MM.1S (cell line): ENCODE measurements around the gene ZNF212.

Experiments
- DNase-seq: peaks from one replicate; pipeline ENCODE4 v3.0.0-alpha.2; 2015
- H2AFZ ChIP-seq: fragments of 300-600 bp; sonication (generic); 2 replicates; pipeline ENCODE4 v1.6.0; 2016; ENCODE audit warnings: antibody characterized with exemption, low read length
- H3F3A ChIP-seq: fragments of 300-600 bp; sonication (generic); 2 replicates; pipeline ENCODE4 v1.6.1; 2016; ENCODE audit warnings: mild to moderate bottlenecking, antibody characterized with exemption, low read length, moderate library complexity, mixed read lengths; ENCODE audit not compliant: insufficient read depth
- H3K27ac ChIP-seq: fragments of 300-600 bp; sonication (generic); 2 replicates; pipeline ENCODE4 v1.5.1; 2016; ENCODE audit warnings: mild to moderate bottlenecking, low read length
- H3K27me3 ChIP-seq: fragments of 300-600 bp; sonication (generic); replicated peaks from 2 replicates; pipeline ENCODE4 v1.6.0; 2016; ENCODE audit warnings: low read length; ENCODE audit not compliant: insufficient read depth
- H3K36me3 ChIP-seq: fragments of 300-600 bp; sonication (generic); replicated peaks from 2 replicates; pipeline ENCODE4 v1.6.1; 2016; ENCODE audit warnings: mild to moderate bottlenecking, low read length, mixed read lengths; ENCODE audit not compliant: insufficient read depth
- H3K4me1 ChIP-seq: fragments of 300-600 bp; sonication (generic); 2 replicates; pipeline ENCODE4 v1.6.1; 2016; ENCODE audit warnings: low read length, mixed read lengths
- H3K4me2 ChIP-seq: fragments of 300-600 bp; sonication (generic); 2 replicates; pipeline ENCODE4 v1.6.0; 2016; ENCODE audit warnings: low read depth, low read length
- H3K4me3 ChIP-seq: fragments of 300-600 bp; sonication (generic); 2 replicates; pipeline ENCODE4 v1.5.1; 2016; ENCODE audit warnings: low read length, mixed read lengths
- H3K79me2 ChIP-seq: fragments of 300-600 bp; sonication (generic); 2 replicates; pipeline ENCODE4 v1.6.1; 2016; ENCODE audit warnings: mixed run types, low read length, mixed read lengths
- H3K9ac ChIP-seq: fragments of 300-600 bp; sonication (generic); 2 replicates; pipeline ENCODE4 v1.6.1; 2016; ENCODE audit warnings: low read length, mixed read lengths
- H3K9me2 ChIP-seq: fragments of 300-600 bp; sonication (generic); replicated peaks from 2 replicates; pipeline ENCODE4 v1.6.1; 2016; ENCODE audit warnings: mild to moderate bottlenecking, low read length, mixed read lengths; ENCODE audit not compliant: insufficient read depth
- H3K9me3 ChIP-seq: fragments of 300-600 bp; sonication (generic); replicated peaks from 2 replicates; pipeline ENCODE4 v1.6.1; 2016; ENCODE audit warnings: mild to moderate bottlenecking, low read length, mixed read lengths; ENCODE audit not compliant: insufficient read depth
- H4K20me1 ChIP-seq: fragments of 300-600 bp; sonication (generic); 2 replicates; pipeline ENCODE4 v1.6.1; 2016; ENCODE audit warnings: mild to moderate bottlenecking, low read length, moderate library complexity, mixed read lengths; ENCODE audit not compliant: insufficient read depth
- CTCF ChIP-seq: fragments of 300-600 bp; sonication (generic); IDR thresholded peaks from 2 replicates; pipeline ENCODE4 v1.5.1; 2016; ENCODE audit warnings: antibody characterized with exemption, low read length, mixed read lengths
- EZH2 ChIP-seq: fragments of 300-600 bp; sonication (generic); optimal IDR thresholded peaks from 2 replicates; pipeline ENCODE3; 2017; ENCODE audit warnings: low read depth, mild to moderate bottlenecking, antibody characterized with exemption, low read length, mixed read lengths
- EZH2phosphoT487 ChIP-seq: fragments of 300-600 bp; sonication (generic); IDR thresholded peaks from 2 replicates; pipeline ENCODE4 v1.6.1; 2018; ENCODE audit warnings: antibody characterized with exemption, low read length

Gene ZNF212

GRCh38 chr7:149216402-149216801 is 23.0 kb upstream of the ZNF212 start:
- no peak for TF ChIP-seq EZH2
- no peak for TF ChIP-seq EZH2phosphoT487
- TF ChIP-seq CTCF: no peak
- Histone ChIP-seq H3K9ac (no peak overlapping the region), H3K4me1 (no peaks in the 10 kb centered on the region), H3K9me3 (no peaks in the 10 kb centered on the region), H3K4me2 (no peak overlapping the region), H3K36me3 (peaks cover 8% of the 10 kb centered on the region; the same call in 1 of the 2 replicates), H3F3A (no peaks in the 10 kb centered on the region), H3K27ac (no peak overlapping the region), H2AFZ (no peak overlapping the region), H3K27me3 (no peaks in the 10 kb centered on the region), H4K20me1 (no peaks in the 10 kb centered on the region), H3K4me3 (no peak overlapping the region), H3K79me2 (0 out of 2 replicates have a peak, but pooled peaks cover 8% of the 10 kb centered on the region), H3K9me2 (no peaks in the 10 kb centered on the region)
- no peak for DNase-seq

- Histone ChIP-seq H3F3A (no peaks in the 10 kb centered on the region), H3K9me2 (no peaks in the 10 kb centered on the region), H3K9ac (no peak overlapping the region), H3K36me3 (peaks cover 8% of the 10 kb centered on the region; the same call in 1 of the 2 replicates), H4K20me1 (no peaks in the 10 kb centered on the region), H3K4me2 (no peak overlapping the region), H3K27ac (no peak overlapping the region), H3K4me1 (no peaks in the 10 kb centered on the region), H2AFZ (no peak overlapping the region), H3K79me2 (0 out of 2 replicates have a peak, but pooled peaks cover 8% of the 10 kb centered on the region), H3K4me3 (no peak overlapping the region), H3K27me3 (no peaks in the 10 kb centered on the region), H3K9me3 (no peaks in the 10 kb centered on the region)
- no peak for TF ChIP-seq EZH2
- TF ChIP-seq CTCF: no peak
- no peak for TF ChIP-seq EZH2phosphoT487
- no peak for DNase-seq
Measured at GRCh38 chr7:149217570-149217969, 21.9 kb upstream of the ZNF212 start.

GRCh38 chr7:149218469-149219420 is 20.7 kb upstream of the ZNF212 start:
- Histone ChIP-seq H3K27ac (no peak overlapping the region), H3K4me1 (no peaks in the 10 kb centered on the region), H4K20me1 (no peaks in the 10 kb centered on the region), H3F3A (no peaks in the 10 kb centered on the region), H3K36me3 (peaks cover 5% of the 10 kb centered on the region; the same call in 1 of the 2 replicates), H3K9me3 (no peaks in the 10 kb centered on the region), H3K27me3 (no peaks in the 10 kb centered on the region), H2AFZ (no peak overlapping the region), H3K9ac (no peak overlapping the region), H3K79me2 (0 out of 2 replicates have a peak, but pooled peaks cover 8% of the 10 kb centered on the region), H3K4me2 (no peak overlapping the region), H3K4me3 (no peak overlapping the region), H3K9me2 (no peaks in the 10 kb centered on the region)
- TF ChIP-seq EZH2phosphoT487 (no peak), CTCF (no peak), EZH2 (no peak)
- no peak for DNase-seq
